Stimulated activated CD8-positive, alpha-beta memory T cell treated with anti-CD3 and anti-CD28 coated beads, Interleukin-12 subunit alpha, Interleukin-12 subunit beta, amount 100 ng/mL, for 24 hours (primary cell): Measurements from ENCODE around the gene EMP2.
"Not testable (repeated sequence)": the region's sequence is repeated elsewhere in the genome, so short reads cannot be mapped to it uniquely, and the experiment has no call there.

Experiments
- DNase-seq: peaks from one replicate; pipeline ENCODE4 v3.0.0-alpha.2; 2020; ENCODE audit errors: extremely low read depth

The EMP2 gene

DNA sequence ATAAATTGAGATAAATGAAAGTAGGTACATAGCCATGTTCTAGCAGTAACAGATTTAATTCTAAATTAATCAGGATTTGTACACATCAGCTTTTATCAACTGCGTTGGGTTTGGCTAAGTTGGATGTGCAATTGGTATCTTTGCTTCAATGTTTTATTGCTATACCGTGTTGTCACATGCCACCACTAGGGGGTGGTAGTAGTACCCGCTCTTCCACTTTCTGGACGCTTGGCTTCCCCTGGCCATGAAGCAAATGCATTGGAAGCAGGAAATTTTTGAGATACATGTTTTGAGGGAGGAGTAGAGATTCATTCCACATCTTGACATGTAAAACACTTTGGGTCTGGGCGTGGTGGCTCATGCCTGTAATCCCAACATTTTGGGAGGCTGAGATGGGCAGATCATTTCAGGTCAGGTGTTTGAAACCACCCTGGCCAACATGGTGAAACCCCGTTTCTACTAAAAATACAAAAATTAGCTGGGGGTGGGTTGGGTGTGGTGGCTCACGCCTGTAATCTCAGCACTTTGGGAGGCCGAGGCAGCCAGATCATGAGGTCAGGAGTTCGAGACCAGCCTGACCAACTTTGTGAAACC lies 58.6 kb downstream of the EMP2 start:
- DNase-seq = no peak

DNA sequence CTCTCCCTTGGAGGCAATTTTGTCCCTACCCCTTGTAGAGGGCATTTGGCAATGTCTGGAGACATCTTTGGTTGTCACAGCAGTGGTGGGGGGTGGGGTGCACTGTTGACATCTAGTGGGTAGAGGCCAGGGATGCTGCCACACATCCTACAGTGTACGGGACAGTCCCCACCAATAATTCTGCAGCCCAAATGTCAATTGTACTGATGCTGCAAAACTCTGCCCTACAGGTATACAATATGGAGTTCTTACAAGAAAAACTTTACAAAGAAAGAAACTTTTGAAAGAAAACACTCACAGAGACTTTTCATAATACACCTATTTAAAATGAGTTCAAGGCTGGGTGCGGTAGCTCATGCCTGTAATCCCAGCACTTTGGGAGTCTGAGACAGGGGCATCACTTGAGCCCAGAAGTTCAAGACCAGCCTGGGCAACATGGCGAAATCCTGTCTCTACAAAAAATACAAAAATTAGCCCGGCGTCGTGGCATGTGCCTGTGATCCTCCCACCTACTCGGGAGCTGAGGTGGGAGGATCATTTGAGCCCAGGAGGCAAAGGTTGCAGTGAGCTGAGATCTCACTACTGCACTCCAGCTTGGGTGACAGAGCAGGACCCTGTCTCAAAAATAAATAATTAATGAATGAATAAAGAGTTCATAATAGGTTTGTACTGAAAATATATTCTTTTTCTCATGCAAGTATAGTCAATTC lies 59.4 kb downstream of the EMP2 start:
- DNase-seq = no peak

DNA sequence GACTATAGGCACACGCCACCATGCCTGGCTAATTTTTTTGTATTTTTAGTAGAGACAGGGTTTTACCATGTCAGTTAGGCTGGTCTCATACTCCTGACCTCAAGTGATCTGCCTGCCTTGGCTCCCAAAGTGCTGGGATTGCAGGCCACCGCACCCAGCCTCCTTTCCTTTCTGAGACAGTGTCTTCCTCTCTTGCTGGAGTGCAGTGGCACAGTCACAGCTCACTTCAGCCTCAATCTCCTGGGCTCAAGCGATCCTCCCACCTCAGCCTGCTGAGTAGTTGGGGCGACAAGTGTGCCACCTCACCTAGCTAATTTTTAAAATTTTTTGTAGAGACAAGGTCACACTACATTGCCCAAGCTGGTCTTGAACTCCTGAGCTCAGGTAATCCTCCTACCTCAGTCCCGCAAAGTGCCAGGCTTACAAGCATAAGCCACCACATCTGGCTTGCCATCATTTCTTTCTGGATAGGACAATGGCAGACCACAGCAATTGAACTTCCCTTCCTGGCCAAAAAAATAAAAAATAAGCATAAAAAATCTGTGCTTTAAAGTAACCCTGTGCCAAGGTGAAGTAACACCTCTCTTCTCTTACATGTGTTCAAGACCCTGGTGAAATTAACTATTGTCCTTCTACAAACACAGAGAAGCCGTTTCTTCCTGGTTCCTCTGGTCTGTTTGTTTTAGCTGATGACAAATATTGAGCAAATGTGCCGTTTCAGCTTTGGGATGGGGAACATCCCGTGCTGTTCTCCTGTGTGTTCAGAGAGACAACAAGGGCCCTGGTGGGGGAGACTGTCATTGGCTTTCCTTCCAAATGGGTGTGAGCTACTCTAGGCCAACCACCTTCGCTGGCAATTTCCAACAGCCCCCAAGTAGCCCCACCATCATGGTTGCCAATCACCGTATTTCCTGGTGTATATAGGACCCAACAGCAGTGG lies 60.2 kb downstream of the EMP2 start:
- no peak for DNase-seq

DNA sequence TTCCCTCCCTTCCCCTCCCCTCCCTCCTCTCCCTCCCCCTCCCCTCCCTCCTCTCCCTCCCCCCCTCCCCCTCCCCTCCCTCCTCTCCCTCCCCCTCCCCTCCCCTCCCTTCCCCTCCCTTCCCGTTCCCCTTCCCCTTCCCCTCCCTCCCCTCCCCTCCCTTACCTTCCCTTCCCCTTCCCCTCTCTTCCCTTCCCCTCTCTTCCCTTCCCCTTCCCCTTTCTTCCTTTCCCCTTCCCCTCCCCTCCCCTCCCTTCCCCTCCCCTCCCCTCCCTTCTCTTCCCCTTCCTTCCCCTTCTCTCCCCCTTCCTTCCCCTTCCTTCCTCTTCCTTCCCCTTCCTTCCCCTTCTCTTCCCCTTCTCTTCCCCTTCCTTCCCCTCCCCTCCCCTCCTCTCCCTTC lies 61.1 kb downstream of the EMP2 start:
- DNase-seq = no peak

DNA sequence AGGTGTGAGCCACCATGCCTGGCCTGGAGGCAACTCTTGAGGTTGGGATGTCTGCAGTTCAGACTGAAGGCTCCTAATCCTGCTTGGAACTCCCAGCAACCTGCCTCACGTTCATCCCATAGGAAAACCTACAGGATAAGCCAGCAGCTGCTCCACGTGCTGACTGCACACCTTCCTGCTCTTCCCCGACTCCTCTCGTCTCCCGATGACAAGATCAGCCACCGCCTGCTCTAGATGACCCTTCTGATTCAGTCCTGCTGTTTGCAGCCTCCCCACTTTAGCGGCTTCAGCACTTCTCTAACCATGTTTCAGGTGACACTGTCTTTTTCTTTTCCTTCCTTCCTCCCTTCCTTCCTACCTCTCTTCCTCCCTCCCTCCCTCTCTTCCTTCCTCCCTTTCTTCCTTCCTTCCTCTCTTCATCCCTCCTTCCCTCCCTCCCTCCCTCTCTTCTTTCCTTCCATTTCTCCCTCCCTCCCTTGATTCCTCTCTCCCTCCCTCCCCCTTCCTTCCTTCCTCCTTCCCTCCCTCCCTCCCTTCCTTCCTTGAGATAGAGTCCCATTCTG lies 61.8 kb downstream of the EMP2 start:
- DNase-seq = no peak

DNA sequence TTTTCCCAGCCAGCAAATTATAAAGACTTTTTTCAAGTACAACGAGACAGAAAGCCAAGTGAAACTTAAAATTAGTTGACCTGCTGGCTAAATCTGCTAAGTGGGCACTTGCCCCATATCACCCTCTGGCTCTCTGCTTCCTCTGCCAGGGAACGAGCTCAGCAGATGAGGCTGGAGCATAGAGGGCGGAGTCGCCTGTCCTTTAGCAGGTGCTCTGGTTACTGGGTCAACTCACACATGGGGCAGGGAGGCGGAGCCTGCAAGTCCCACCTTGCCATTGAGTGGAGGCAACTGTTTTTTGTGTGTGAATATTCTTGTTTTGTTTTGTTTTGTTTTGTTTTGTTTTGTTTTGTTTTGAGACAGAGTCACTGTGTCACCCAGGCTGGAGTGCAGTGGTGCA lies 62.5 kb downstream of the EMP2 start:
- DNase-seq = no peak

DNA sequence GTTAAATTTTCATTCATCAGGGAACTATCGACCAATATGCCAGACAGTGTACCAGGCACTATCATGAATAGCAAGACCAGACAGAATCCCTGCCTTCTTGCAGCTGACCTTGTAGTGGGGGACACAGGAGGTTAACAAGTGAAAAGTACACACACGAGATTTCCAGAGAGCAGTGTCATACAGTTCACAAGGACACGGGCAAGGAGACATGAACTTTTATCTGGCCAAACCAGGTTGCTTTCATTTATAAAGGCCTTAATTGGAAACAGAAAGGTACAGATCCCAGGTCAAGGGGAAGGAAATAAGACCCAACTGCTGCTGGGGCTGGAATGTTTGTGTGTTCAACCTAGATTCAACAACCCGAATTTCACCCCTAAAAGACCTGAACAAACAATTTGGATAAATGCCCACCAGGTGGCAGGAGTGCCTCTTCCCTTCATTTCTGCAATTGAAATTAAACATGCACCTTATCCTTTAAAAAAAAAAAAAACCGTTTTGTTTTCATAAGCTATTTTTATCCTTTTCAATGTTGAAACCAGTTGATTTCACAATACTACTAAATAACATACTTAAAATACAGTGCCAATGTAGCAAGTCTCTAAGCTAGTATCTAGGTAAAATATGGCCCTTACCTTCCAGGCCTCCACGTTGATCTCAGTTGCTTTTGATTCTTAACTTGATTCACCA lies 65.9 kb downstream of the EMP2 start:
- no peak for DNase-seq

DNA sequence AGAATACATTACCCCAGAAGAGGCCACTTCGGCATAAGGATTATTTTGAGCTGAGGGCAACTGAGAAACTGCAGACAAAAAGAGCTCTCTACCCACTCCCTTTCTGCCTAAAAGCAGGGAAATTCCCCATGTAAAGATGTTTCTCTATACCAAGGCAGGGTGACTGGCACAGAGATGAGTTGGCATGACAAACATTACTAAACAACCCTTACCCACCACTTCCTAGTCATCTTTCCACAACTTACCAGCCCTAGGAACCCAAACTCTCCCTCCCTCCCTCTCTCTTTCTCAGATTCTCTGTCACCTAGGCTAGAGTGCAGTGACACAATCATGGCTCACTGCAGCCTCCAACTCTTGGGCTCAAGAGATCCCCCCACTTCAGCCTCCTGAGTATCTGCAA lies 68.6 kb downstream of the EMP2 start:
- DNase-seq = no peak

DNA sequence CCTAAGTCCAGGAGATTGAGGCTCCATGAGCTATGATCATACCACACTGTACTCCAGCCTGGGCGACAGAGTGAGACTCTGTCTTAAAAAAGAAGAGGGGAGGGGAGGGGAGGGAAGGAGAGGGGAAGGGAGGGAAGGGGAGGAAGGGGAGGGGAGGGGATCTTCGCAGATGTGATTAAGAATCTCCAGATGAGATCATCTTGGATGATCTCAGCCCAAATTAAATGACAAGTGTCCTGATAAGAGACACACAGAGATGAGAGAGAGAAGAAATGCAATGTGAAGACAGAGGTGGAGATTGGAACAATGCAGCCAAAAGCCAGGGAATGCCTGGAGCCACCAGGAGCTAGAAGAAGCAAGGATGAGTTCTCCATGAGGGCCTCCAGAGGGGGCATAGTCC lies 70.1 kb downstream of the EMP2 start:
- DNase-seq = no peak

DNA sequence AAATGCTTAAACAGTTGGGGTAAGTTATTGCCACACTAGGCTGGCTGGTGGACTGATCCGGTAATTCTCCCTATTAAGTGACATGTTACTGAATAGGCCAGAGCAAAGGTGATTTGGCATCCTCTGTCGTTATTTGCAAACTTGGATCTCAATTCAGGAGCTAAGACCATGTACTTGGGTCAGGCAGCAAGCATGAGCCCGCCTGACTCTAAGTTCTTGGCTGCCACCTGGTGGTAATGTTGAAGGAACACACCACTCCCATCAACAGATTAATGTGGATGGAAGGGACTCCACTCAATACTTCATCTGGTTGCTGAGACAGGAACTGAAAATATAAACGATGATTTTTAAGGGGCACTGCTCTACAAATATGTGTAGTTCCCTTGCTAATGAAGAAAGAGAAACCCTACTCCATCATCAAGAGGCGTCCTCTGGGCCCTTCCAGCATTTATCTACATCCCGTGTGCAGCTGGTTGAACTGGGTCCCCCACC lies 70.8 kb downstream of the EMP2 start:
- no peak for DNase-seq

DNA sequence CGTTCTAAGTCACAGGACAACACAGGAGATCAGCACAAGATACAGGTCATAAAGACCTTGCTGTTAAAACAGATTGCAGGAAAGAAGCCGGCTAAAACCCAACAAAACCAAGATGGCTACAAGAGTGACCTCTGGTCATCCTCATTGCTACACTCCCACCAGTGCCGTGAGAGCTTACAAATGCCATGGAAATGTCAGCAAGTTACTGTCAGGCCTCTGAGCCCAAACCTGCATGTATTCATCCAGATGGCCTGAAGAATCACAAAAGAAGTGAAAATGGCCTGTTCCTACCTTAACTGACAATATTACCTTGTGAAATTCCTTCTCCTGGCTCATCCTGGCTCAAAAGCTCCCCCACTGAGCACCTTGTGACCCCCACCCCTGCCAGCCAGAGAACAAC lies 75.1 kb downstream of the EMP2 start:
- DNase-seq = not testable (repeated sequence)

DNA sequence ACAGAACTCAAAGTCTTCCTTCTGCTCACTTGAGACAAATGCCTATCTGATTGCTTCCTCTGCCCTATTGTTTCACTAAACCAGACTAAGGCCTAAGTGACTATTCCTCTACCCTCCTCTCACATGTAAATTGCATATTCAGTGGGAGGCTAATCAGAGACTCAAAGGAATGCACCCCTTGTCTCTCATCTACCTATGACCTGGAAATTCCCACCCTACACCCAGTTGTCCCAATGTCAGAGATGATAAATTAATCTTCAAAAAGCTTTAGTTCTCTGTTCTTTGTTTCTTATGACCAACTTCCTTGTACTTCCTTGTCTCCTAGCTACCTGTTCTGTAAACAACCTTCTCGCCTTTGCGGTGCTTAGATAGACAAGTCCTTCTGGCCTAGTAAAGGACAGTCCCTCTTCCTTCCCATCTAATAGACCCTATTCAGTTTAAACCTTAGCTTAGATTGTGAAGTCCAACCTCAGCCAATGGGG lies 76.0 kb downstream of the EMP2 start:
- DNase-seq = no peak

DNA sequence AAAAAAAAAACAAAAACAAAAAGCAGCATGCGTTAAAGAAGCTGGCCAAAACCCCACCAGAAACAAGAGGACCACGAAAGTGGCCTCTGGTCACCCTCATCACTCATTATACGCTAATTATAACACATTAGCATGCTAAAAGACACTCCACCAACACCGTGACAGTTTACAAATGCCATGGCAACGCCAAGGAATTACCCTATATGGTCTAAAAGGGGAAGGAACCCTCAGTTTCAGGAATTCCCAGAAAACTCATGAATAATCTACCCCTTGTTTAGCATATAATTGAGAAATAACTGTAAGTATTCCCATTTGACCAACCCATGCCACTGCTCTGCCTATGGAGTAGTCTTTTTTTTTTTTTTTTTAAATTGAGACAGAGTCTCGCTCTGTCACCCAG lies 77.6 kb downstream of the EMP2 start:
- DNase-seq = no peak

DNA sequence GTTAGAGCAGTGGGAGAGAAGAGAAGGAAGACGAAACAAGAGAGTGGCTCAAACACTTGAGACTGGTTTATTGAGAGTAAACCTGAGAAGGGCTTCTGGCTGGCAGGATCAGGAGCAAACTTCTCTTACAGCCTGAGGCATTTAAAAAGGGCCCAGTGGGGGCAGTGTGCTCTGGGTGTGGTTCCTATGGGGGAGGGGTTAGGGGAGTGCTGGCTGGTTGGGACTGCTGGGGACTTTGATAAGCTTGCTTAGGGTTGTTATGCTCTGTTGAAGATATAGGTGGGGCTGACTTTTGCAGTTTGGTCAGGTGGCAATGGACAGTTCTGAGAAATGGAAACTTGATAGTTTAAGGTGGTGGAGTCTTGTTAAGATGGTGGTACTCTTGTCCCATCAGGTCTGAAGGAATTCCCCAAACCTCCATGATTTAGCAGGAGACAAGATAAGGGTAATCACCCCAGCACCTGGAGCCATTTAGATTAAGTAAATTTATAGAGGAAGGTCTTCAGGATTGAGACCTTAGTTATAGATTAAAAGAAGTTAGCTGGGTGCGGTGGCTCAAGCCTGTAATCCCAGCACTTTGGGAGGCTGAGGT lies 79.3 kb downstream of the EMP2 start:
- no peak for DNase-seq

DNA sequence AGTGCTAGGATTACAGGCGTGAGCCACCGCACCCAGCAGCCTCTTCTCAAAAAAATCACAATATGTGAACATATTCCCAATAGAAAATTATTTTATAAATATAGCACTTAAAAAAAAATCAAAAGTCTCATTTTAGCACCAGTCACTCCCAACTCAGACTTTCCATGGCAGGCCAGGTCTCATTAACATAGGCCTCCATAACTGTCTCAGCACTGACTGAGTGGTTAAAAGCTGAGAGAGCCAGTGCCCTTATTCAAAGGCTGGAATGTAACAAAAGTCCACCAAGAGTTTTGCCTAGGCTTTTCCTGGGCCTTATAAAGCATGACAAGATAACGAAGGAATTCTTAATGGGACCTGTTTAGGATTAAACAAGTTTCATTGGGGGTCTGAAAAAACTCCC lies 79.8 kb downstream of the EMP2 start:
- no peak for DNase-seq

DNA sequence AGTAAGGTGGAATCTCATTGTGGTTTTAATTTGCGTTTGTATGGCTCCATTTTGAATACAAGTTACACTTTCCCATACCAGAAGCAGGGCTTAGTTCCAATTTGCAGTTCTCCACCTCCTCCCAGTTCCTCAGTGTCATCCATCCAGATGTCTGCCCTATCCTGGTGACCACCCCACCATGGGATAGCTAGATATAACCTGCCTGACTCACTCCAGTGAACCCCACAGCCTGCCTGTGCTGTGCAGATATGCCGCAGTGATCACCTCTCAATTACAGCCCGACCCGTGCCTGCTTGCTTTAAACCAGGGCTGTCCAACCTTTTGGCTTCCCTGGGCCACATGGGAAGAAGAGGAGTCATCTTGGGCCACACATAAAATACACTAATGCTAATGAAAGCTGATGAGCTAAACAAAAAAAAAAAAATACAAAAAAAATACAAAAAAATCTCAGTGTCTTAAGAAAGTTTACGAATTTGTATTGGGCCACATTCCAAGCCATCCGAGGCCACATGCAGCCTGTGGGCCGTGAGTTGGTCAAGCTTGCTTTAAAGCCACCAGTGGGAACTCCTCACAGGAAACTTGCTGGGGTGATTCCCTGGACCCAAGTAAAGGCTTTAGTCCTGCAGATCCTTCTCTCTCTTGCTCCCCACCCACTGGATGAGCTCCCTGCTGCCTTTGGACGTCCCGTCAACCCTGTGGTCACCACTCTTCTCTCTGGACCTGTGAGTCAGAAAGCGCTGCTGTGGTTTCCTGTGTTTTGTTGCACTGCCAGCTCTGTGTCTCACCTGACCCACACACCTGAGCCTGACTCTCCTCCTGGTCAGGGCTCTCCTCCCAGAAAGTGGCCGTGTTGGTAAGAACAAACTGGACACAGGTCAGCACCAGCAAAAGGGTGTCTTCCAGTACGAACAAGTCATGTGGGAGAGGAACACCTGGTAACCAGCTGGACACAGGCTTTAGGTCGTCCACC lies 83.0 kb downstream of the EMP2 start:
- DNase-seq = no peak

DNA sequence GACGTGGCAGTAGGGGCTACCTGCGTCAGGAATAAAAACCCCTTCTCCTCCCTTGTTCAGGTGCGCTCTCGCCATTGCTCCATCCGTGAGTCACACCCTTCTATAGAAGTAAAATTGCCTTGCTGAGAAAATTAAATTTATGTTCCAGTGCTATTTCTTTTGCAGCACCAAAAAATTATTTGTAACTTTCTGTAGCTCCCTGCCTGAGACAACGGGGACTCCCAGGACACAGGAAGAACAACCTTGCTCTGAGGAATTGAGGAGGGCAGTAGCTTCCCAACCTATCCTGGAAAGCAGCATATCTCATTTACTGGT lies 85.4 kb downstream of the EMP2 start:
- DNase-seq = no peak

DNA sequence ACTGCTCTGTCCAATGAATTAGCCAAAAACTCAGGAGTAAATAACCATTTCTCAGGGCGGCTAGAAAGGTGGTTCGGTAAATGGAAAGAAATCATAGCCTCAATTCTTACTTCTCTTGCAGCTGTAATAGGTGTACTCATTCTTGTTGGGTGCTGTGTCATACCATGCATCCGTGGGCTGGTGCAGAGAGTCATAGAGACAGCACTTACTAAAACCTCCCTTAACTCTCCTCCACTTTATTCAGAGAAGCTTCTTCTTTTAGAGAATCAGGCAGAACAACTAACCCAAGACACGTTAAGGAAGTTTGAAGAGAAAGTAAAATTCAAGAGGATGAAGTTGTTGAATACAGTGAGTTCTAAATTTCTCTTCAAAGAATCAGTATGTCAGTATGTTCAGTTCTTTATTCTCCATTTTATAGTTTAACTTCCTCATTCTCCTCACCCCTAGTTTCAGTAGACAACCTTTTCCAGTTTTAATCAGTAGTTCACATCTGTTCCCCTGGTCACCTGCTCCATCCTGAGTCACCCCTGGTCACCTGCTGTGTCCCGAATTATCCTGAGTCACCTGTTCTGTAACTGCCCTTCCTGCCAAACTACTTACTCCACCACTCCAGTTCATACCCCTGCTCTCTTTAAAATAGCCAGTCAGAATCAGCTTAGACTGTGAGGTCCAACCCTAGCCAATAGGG lies 85.9 kb downstream of the EMP2 start:
- no peak for DNase-seq

DNA sequence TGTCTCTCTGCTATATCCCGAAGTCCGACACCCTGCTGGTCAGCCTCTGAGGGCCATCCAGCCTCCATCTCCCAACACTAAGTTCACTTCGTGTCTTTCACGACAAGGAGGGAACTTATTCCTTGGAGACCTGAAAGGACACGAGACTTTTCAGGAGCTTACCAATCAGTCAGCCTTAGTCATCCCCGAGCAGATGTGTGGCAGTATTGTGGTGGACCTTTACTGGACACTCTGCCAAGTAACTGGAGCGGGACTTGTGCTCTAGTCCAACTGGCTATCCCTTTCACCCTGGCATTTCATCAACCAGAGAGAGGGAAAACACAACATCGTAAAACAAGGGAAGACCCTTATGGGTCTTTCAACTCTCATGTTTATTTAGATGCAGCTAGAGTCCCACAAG lies 87.1 kb downstream of the EMP2 start:
- DNase-seq = no peak

DNA sequence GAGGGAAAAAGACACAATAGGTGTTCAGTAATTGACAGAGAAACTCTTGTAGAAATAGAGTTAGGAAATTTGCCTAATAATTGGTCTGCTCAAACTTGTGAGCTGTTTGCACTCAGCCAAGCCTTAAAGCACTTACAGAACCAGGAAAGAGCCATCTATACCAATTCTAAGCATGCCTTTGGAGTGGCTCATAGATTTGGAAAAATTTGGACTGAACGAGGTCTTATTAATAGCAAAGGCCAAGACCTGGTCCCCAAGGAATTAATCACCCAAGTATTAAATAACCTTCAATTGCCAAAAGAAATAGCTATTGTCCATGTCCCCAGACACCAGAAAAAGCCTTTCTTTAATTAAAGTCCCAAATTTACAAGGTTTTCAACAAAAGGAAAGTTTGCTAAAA lies 90.3 kb downstream of the EMP2 start:
- DNase-seq = no peak
